GM18508 (cell line): Measurements from ENCODE around the gene CGNL1.

ENCODE experiments used
- ATAC-seq: cut with Tn5 transposase; IDR thresholded peaks from one replicate; pipeline ENCODE4 v1.9.1; 2021; ENCODE audit warnings: moderate number of reproducible peaks; ENCODE audit not compliant: insufficient read depth, unreplicated experiment

CGNL1 gene

GRCh38 chr15:57384024-57384423, 7.7 kb downstream of the CGNL1 start:
- ATAC-seq: no peak

- ATAC-seq: no peak
Measured at GRCh38 chr15:57384816-57385215, 8.5 kb downstream of the CGNL1 start.

- no peak for ATAC-seq
Measured at GRCh38 chr15:57385923-57386390, 9.7 kb downstream of the CGNL1 start.

- no peak for ATAC-seq
Measured at GRCh38 chr15:57386976-57387375, 10.7 kb downstream of the CGNL1 start.

- ATAC-seq: no peak
Measured at GRCh38 chr15:57387564-57388076, 11.3 kb downstream of the CGNL1 start.

GRCh38 chr15:57388464-57388863, 12.2 kb downstream of the CGNL1 start:
- no peak for ATAC-seq

- ATAC-seq: no peak
Measured at GRCh38 chr15:57389991-57390390, 13.7 kb downstream of the CGNL1 start.

GRCh38 chr15:57390583-57390982, 14.3 kb downstream of the CGNL1 start:
- no peak for ATAC-seq

GRCh38 chr15:57391537-57391936, 15.2 kb downstream of the CGNL1 start:
- no peak for ATAC-seq

GRCh38 chr15:57393061-57393460, 16.8 kb downstream of the CGNL1 start:
- no peak for ATAC-seq

- peak; percentile 83 for ATAC-seq
Measured at GRCh38 chr15:57395292-57395691, 19.0 kb downstream of the CGNL1 start.

GRCh38 chr15:57398336-57398735, 22.0 kb downstream of the CGNL1 start:
- no peak for ATAC-seq

- no peak for ATAC-seq
Measured at GRCh38 chr15:57401546-57401945, 25.2 kb downstream of the CGNL1 start.

GRCh38 chr15:57403017-57403416, 26.7 kb downstream of the CGNL1 start:
- ATAC-seq: no peak

GRCh38 chr15:57403566-57404325, 27.4 kb downstream of the CGNL1 start:
- no peak for ATAC-seq

GRCh38 chr15:57405133-57405532, 28.8 kb downstream of the CGNL1 start:
- no peak for ATAC-seq

GRCh38 chr15:57406062-57406772, 29.9 kb downstream of the CGNL1 start:
- ATAC-seq: no peak

- no peak for ATAC-seq
Measured at GRCh38 chr15:57410373-57410772, 34.1 kb downstream of the CGNL1 start.

GRCh38 chr15:57411945-57412768, 35.9 kb downstream of the CGNL1 start:
- no peak for ATAC-seq

- no peak for ATAC-seq
Measured at GRCh38 chr15:57415602-57416001, 39.3 kb downstream of the CGNL1 start.

- no peak for ATAC-seq
Measured at GRCh38 chr15:57418635-57419034, 42.3 kb downstream of the CGNL1 start.
